Panc1 (cell line): ENCODE measurements around the gene USP50. TPM values are rescaled to one million over a fixed set of nuclear protein-coding genes. Genes with fewer than 3 reads are reported as not detected.

Experiments
- ATAC-seq: fragments of 200-7000 bp; cut with Tn5 transposase; 2 replicates; pipeline ENCODE4 v1.9.1; 2020; ENCODE audit warnings: mild to moderate bottlenecking, moderate library complexity
- BruUV-seq: library from RNA; stranded (reverse); fragments of 400-500 nt; replicated peaks from 2 replicates; lab custom pipeline; 2021; lab: Mats Ljungman, UMichigan
- CTCF ChIA-PET: fragments of 300-600 bp; sonication (Branson Sonifier 250); formaldehyde crosslinking; loops from one replicate; lab custom pipeline; 2022; ENCODE audit warnings: antibody characterized with exemption; lab: Charles Lee
- POLR2A ChIA-PET: fragments of 300-600 bp; sonication (Branson Sonifier 250); formaldehyde crosslinking; loops from one replicate; lab custom pipeline; 2022; ENCODE audit warnings: antibody characterized with exemption; lab: Charles Lee
- DNase-seq: peaks from one replicate; pipeline ENCODE4 v3.0.0-alpha.2; 2010; ENCODE audit warnings: low read depth, low spot score
- H3K27ac ChIP-seq: 2 replicates; pipeline ENCODE4 v1.5.1; 2011; ENCODE audit warnings: mild to moderate bottlenecking, low read length, inconsistent platforms
- H3K27me3 ChIP-seq: fragments of 200-500 bp; sonication (Bioruptor generic); 2 replicates; pipeline ENCODE4 v1.6.0; 2014; ENCODE audit warnings: low read length, inconsistent platforms; ENCODE audit not compliant: control insufficient read depth, insufficient read depth
- H3K36me3 ChIP-seq: fragments of 200-500 bp; sonication (Bioruptor generic); 2 replicates; pipeline ENCODE4 v1.5.1; 2014; ENCODE audit warnings: inconsistent platforms, mild to moderate bottlenecking, low read length, moderate library complexity; ENCODE audit not compliant: control insufficient read depth, insufficient read depth
- H3K4me1 ChIP-seq: 2 replicates; pipeline ENCODE4 v1.5.1; 2011; ENCODE audit warnings: inconsistent platforms, mild to moderate bottlenecking, low read length, moderate library complexity; ENCODE audit not compliant: control insufficient read depth, insufficient read depth
- H3K4me3 ChIP-seq, 2 experiments: 2 replicates each; pipeline ENCODE4 v1.5.1; 2011 to 2012; ENCODE audit warnings: low read depth in 2 of 2, low read length in 2 of 2, mild to moderate bottlenecking in 2 of 2, inconsistent platforms in 1 of 2, moderate library complexity in 1 of 2
- H3K9me3 ChIP-seq: fragments of 200-500 bp; sonication (Bioruptor generic); 2 replicates; pipeline ENCODE4 v1.5.1; 2014; ENCODE audit warnings: low read depth, mild to moderate bottlenecking, inconsistent platforms, low read length, moderate library complexity; ENCODE audit not compliant: control insufficient read depth, insufficient read depth
- CTCF ChIP-seq: fragments of 450-650 bp; IDR thresholded peaks from 2 replicates; pipeline ENCODE4 v1.5.1; 2017; ENCODE audit warnings: mild to moderate bottlenecking
- POLR2AphosphoS5 ChIP-seq: IDR thresholded peaks from 2 replicates; pipeline ENCODE4 v1.6.1; 2012; ENCODE audit warnings: mild to moderate bottlenecking, low read depth, low read length, moderate library complexity
- REST ChIP-seq, 2 experiments: IDR thresholded peaks; 2 replicates each; pipeline ENCODE4 v1.6.1; 2011 to 2012; ENCODE audit warnings: low read depth in 2 of 2, control low read depth in 1 of 2, low read length in 1 of 2, mild to moderate bottlenecking in 1 of 2, moderate library complexity in 1 of 2; ENCODE audit not compliant: insufficient read depth in 1 of 2
- SIN3A ChIP-seq: IDR thresholded peaks from 2 replicates; pipeline ENCODE4 v1.6.1; 2012; ENCODE audit warnings: low read depth, mild to moderate bottlenecking, low read length, moderate library complexity, borderline replicate concordance; ENCODE audit not compliant: insufficient read depth
- TCF7L2 ChIP-seq: IDR thresholded peaks from 2 replicates; pipeline ENCODE4 v1.6.1; 2011; ENCODE audit warnings: mild to moderate bottlenecking, low read depth, low read length, inconsistent platforms
- in situ Hi-C: cut with HindIII; loops from 2 replicates; pipeline ENCODE4 v1.10.0; 2016; ENCODE audit warnings: low sequenced_read_pairs, low pct_unique_long_range_greater_than_20kb
- intact Hi-C: fragments of 100-400 bp; cut with micrococcal nuclease; formaldehyde crosslinking; loops from one replicate; pipeline ENCODE4 v1.10.0; 2022; ENCODE audit not compliant: unreplicated experiment
- total RNA-seq: library from RNA; stranded (reverse); gene quantifications from one replicate; pipeline ENCODE4 v1.2.1, GENCODE V29; 2021; ENCODE audit not compliant: unreplicated experiment

Gene USP50
- total RNA-seq, 1 experiment from 2014 or later, result not detected

DNA sequence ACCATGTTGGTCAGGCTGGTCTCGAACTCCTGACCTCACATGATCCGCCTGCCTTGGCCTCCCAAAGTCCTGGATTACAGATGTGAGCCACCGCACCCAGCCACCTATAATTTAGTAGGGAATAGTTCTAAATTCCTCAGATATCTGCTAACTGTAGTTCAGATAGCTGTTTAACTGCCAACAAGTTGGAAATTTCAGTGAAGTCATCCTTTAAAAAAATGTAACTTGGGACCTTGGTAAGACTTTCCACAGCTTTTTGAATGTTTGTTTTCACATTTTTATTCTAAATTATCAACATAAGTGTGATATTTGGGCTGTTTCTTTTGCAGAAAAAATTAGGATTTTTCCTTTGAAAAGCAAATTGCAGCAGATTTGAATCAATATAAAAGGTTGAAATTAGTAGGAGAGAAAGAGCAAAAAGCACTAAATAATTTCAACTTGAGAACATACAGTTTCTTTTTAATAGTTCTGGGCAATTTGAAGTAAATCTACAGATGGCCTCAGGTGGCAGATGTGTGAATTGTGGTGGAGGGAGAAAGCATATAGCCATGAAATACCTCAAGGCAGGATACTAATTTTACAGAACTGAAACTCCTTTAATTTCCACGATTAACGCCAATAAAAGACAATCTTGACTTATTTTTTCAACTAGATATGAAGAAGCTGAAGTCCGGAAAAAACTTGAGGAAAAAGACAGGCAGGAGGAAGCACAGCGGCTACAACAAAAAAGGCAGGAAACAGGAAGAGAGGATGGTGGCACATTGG is 87.9 kb downstream of the USP50 start:
- ChIA-PET CTCF (no interaction called here), POLR2A (no interaction called here)
- in situ Hi-C loops, result no loop called here
- no peaks in the 10 kb centered on the region for H3K27me3 ChIP-seq
- no peak overlapping the region for H3K4me3 ChIP-seq
- no peaks in the 10 kb centered on the region; the same call in 1 of the 2 replicates for H3K36me3 ChIP-seq
- intact Hi-C loops, result no loop called here
- H3K27ac ChIP-seq, result no peak overlapping the region
- TF ChIP-seq TCF7L2 (no peak), REST (IDR thresholded peaks at IDR 0.05; ENCODE audit: insufficient read depth in 1 of 2, low read depth in 2 of 2, low read length in 1 of 2) (no peak)
- ATAC-seq, result no peak
- DNase-seq, result no peak
- H3K4me1 ChIP-seq, result peaks cover 4% of the 10 kb centered on the region
- no TSS peak for BruUV-seq
- H3K9me3 ChIP-seq, result no peaks in the 10 kb centered on the region

- ChIA-PET POLR2A (no interaction called here), CTCF (no interaction called here)
- no peaks in the 10 kb centered on the region for H3K4me1 ChIP-seq
- no peaks in the 10 kb centered on the region for H3K9me3 ChIP-seq
- H3K36me3 ChIP-seq, result no peaks in the 10 kb centered on the region
- intact Hi-C loops, result no loop called here
- no peak overlapping the region for H3K4me3 ChIP-seq
- H3K27ac ChIP-seq, result no peak overlapping the region
- in situ Hi-C loops, result no loop called here
- DNase-seq, result no peak
- no peaks in the 10 kb centered on the region for H3K27me3 ChIP-seq
- no TSS peak for BruUV-seq
- TF ChIP-seq POLR2AphosphoS5 (no peak), SIN3A (no peak), CTCF (no peak), REST (IDR thresholded peaks at IDR 0.05; ENCODE audit: insufficient read depth in 1 of 2, low read depth in 2 of 2, low read length in 1 of 2) (no peak), TCF7L2 (no peak)
- ATAC-seq, result no peak
These were observed 93.5 kb downstream of the USP50 start for GRCh38 chr15:50452927-50453326.

Other genes with a start within 250 kb of the USP50 start
- 20.0 TPM for gene GABPB1, start 191.5 kb downstream of the USP50 start, total RNA-seq
- 57.3 TPM for gene USP8, start 122.3 kb downstream of the USP50 start, total RNA-seq
- gene TRPM7, start 140.1 kb upstream of the USP50 start, total RNA-seq, result 44.9 TPM
- gene SPPL2A, start 219.0 kb upstream of the USP50 start, total RNA-seq, result 154 TPM